GM20000 (cell line): ENCODE data around the gene SIRPB2.

Experiments used
- DNase-seq: peaks from one replicate; pipeline ENCODE4 v3.0.0; 2012; ENCODE audit warnings: low spot score
- CTCF ChIP-seq: IDR thresholded peaks from 2 replicates; pipeline ENCODE4 v1.5.1; 2012; ENCODE audit warnings: mild to moderate bottlenecking, control low read depth; ENCODE audit errors: extremely low read depth, missing control alignments

SIRPB2 gene

GRCh38 chr20:1442304-1442703 is 48.9 kb downstream of the SIRPB2 start:
- TF ChIP-seq CTCF = no peak
- no peak for DNase-seq

GRCh38 chr20:1441133-1441532 is 50.1 kb downstream of the SIRPB2 start:
- DNase-seq = no peak
- TF ChIP-seq CTCF = no peak

GRCh38 chr20:1440024-1440423 is 51.2 kb downstream of the SIRPB2 start:
- no peak for DNase-seq
- TF ChIP-seq CTCF = peak; percentile 41

- no peak for TF ChIP-seq CTCF
- DNase-seq = no peak
These were observed 52.9 kb downstream of the SIRPB2 start for GRCh38 chr20:1438361-1438760.

GRCh38 chr20:1437235-1437904 is 53.9 kb downstream of the SIRPB2 start:
- TF ChIP-seq CTCF = peak; percentile 82
- DNase-seq = peak; percentile 76

- TF ChIP-seq CTCF = no peak
- DNase-seq = no peak
These were observed 55.0 kb downstream of the SIRPB2 start for GRCh38 chr20:1436263-1436662.

- no peak for DNase-seq
- TF ChIP-seq CTCF = no peak
These were observed 55.9 kb downstream of the SIRPB2 start for GRCh38 chr20:1435337-1435699.
